Glomerular endothelial cell (primary cell): Measurements from ENCODE around the gene BICRA. TPM values are rescaled to one million over a fixed set of nuclear protein-coding genes. Genes with fewer than 3 reads are reported as not detected.
"Not testable (repeated sequence)": the region's sequence is repeated elsewhere in the genome, so short reads cannot be mapped to it uniquely, and the experiment has no call there.

Experiments
- DNase-seq: peaks from one replicate; pipeline ENCODE4 v3.0.0-alpha.2; 2011; ENCODE audit warnings: low read depth, low spot score; ENCODE audit errors: extremely low read depth
- total RNA-seq: library from RNA; depleted of rRNA; stranded (reverse); fragments of >200 nt; gene quantifications from 2 replicates; pipeline ENCODE4 v1.2.3, GENCODE V29; 2015

BICRA gene
- total RNA-seq, 1 donor from 2014 or later = 25.4 TPM

GRCh38 chr19:47626238-47626637 is 17.3 kb downstream of the BICRA start:
- no peak for DNase-seq

GRCh38 chr19:47628078-47628771 is 19.3 kb downstream of the BICRA start:
- DNase-seq = no peak

GRCh38 chr19:47630594-47630993 is 21.7 kb downstream of the BICRA start:
- no peak for DNase-seq

GRCh38 chr19:47631681-47632446 is 22.9 kb downstream of the BICRA start:
- no peak for DNase-seq

GRCh38 chr19:47633517-47633916 is 24.6 kb downstream of the BICRA start:
- no peak for DNase-seq

- no peak for DNase-seq
Measured at GRCh38 chr19:47633996-47634395, 25.1 kb downstream of the BICRA start.

- not testable (repeated sequence) for DNase-seq
Measured at GRCh38 chr19:47635152-47635754, 26.3 kb downstream of the BICRA start.

GRCh38 chr19:47637550-47637949 is 28.6 kb downstream of the BICRA start:
- no peak for DNase-seq

- no peak for DNase-seq
Measured at GRCh38 chr19:47641891-47642485, 33.1 kb downstream of the BICRA start.

- no peak for DNase-seq
Measured at GRCh38 chr19:47643281-47643680, 34.3 kb downstream of the BICRA start.

GRCh38 chr19:47644199-47644598 is 35.3 kb downstream of the BICRA start:
- DNase-seq = no peak

- no peak for DNase-seq
Measured at GRCh38 chr19:47644743-47645482, 36.0 kb downstream of the BICRA start.

- DNase-seq = no peak
Measured at GRCh38 chr19:47646924-47647323, 38.0 kb downstream of the BICRA start.

GRCh38 chr19:47649588-47649987 is 40.7 kb downstream of the BICRA start:
- DNase-seq = no peak

- no peak for DNase-seq
Measured at GRCh38 chr19:47650700-47651099, 41.8 kb downstream of the BICRA start.

GRCh38 chr19:47651132-47651531 is 42.2 kb downstream of the BICRA start:
- DNase-seq = no peak

- DNase-seq = no peak
Measured at GRCh38 chr19:47651691-47652090, 42.8 kb downstream of the BICRA start.

GRCh38 chr19:47652285-47652684 is 43.4 kb downstream of the BICRA start:
- no peak for DNase-seq

GRCh38 chr19:47653856-47654255 is 44.9 kb downstream of the BICRA start:
- DNase-seq = no peak

GRCh38 chr19:47657719-47658118 is 48.8 kb downstream of the BICRA start:
- DNase-seq = no peak
